HFF-Myc (cell line): ENCODE data around the gene IFITM1.

ENCODE experiments used
- DNase-seq: peaks from one replicate; pipeline ENCODE4 v3.0.0-alpha.2; 2011; ENCODE audit warnings: low read depth; ENCODE audit errors: extremely low read depth
- H3K4me3 ChIP-seq: replicated peaks from 2 replicates; pipeline ENCODE4 v1.5.1; 2011; ENCODE audit warnings: low read depth, mild to moderate bottlenecking, control low read depth, low read length
- CTCF ChIP-seq: IDR thresholded peaks from 2 replicates; pipeline ENCODE4 v1.5.1; 2012; ENCODE audit warnings: mild to moderate bottlenecking, low read depth, low read length, control low read depth; ENCODE audit errors: missing control alignments

The IFITM1 gene

DNA sequence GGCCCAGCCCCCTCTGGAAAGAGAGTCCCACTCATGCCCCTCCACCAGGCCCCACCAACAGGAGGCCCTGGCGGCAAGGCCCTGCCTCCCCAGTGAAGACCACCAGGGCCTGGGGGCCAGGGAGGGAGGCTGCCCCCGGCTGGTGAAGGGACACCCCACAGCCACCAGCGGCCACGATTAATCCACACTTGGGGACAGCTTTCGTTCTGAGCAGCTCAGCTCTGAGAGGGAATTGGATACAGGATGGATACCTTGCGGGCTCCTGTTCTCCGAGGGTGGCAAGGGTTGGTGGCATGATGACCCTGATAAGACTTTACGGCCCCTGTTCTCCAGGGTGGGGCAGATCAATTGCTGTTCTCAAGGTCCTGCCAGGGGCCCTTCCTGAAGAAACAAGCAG lies 42.5 kb upstream of the IFITM1 start:
- TF ChIP-seq CTCF: no peak
- no peak overlapping the region for H3K4me3 ChIP-seq
- DNase-seq: no peak

- no peak for TF ChIP-seq CTCF
- H3K4me3 ChIP-seq: no peak overlapping the region
- DNase-seq: no peak
Observed at GRCh38 chr11:272195-272930, 41.5 kb upstream of the IFITM1 start.

DNA sequence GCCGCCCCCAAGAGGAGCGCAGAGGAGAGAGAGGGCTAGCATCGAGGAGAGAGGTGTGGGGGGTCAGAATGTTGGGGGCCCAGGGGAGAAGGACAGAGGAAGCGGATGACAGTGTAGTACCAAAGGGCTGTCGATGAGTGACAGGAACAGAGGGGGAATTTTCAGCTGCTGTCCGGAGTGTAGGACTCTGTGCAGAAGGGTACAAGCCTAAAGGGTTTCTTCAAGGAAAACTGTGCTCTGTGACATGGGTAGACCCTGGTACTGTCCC lies 41.0 kb upstream of the IFITM1 start:
- TF ChIP-seq CTCF: no peak
- H3K4me3 ChIP-seq: no peak overlapping the region
- DNase-seq: no peak

DNA sequence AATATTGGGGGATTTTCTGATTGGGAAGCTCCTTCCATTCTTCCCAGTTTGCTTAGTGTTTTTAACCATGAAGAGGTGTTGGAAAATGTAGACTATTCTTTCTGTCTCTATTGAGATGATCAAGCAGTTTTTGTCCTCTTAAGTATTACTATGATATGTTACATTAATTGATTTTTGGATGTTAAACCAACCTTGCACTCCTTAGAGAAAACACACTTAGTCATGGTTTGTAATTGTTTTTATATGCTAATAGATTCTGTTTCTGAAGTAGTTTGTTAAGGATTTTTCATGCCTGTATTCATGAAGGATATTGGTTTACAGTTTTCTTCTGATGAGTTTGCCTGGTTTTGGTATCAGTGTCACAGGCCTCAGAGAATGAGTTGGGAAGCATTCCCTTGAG lies 37.6 kb upstream of the IFITM1 start:
- no peak for TF ChIP-seq CTCF
- DNase-seq: no peak
- no peak overlapping the region for H3K4me3 ChIP-seq

- no peak within 1 kb of the TSS for H3K4me3 ChIP-seq
- no peak for DNase-seq
- TF ChIP-seq CTCF: no peak
Observed at GRCh38 chr11:278001-278951, 35.6 kb upstream of the IFITM1 start, which contains the start of gene NLRP6. Gene NLRP6 (plus strand): TSS chr11:278407. CDS start chr11:278570, 163 bp downstream.

DNA sequence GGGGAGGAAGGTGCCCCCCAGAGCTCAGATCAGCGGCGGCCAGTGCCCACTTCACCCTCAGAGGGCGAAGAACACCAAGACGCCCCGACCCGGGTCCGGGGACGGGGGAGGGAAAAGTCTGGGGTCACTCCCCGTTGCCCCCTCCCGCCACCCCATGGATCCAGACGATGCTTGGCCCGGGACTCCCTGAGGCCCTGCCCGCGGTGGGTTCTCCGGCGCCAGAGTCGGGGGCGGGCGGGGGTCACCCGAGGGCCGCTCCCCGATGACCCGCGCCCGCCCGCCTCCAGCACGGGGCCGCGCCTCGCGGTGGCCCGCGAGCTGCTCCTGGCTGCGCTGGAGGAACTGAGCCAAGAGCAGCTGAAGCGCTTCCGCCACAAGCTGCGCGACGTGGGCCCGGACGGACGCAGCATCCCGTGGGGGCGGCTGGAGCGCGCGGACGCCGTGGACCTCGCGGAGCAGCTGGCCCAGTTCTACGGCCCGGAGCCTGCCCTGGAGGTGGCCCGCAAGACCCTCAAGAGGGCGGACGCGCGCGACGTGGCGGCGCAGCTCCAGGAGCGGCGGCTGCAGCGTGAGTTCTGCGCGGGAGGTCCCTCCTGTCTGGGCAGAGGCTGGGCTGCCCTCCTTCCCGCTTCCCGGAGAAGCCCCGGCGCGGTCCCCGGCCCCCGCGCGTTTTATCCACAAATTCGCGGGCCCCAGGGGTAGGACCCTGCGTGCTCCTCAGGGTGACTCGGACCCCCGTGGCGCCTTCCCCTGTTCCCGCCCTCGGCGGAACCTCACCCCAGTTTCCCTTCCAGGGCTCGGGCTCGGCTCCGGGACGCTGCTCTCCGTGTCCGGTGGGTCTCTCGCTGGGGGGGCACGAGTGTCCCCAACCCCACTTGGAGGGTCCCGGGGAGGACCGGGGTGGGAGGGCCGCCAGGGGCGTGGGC lies 34.5 kb upstream of the IFITM1 start:
- no peak overlapping the region for H3K4me3 ChIP-seq
- DNase-seq: no peak

More for the DNA sequence above, 34.5 kb upstream of the IFITM1 start:
- TF ChIP-seq CTCF: no peak
